WI38 (cell line): ENCODE results near the gene TSPAN9.

Experiments
- H3K4me3 ChIP-seq: 2 replicates; pipeline ENCODE4 v1.5.1; 2011; ENCODE audit warnings: low read depth, mild to moderate bottlenecking, control low read depth, low read length
- TF ChIP-seq, protein P1 (sequence below): IDR thresholded peaks from 2 replicates; pipeline ENCODE4 v1.5.1; 2012; ENCODE audit warnings: low read depth, mild to moderate bottlenecking, control low read depth, low read length

Gene TSPAN9

DNA sequence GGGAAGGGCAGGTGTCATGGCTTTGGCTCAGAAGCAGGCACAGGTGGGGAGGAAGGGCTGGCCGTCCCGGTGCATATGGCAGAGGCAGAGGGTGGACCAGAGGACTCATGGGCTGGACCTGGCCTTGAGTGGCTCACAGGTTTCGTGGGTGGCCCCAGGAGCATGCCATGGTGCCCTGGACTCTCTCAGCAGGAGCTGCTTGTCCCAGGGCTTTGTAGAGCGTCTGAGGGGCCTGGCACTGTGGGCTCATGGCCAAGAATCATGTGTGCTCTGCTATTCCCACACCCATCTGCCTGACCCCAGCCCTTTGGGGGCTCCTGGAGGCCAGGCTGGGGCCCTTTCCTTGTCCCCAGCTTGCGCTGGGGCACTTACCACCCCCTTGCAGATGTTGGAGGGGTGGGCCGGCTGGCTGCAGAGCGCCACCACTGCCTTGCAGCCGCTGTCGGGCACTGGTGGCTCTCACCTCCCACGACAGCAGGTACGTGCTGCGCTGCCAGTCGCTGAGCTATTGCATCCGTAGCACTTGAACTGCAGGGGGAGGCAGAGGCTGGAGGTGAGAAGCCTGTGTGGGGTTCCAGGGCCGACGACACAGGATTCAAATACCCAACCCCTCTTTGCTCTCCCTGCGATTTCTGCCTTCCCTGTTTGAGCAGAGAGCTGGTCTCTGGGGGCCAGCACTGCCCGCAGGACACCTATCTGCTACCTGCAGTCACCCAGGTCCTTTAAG lies 226.4 kb downstream of the TSPAN9 start:
- no peak overlapping the region for H3K4me3 ChIP-seq
- TF ChIP-seq, protein P1, sequence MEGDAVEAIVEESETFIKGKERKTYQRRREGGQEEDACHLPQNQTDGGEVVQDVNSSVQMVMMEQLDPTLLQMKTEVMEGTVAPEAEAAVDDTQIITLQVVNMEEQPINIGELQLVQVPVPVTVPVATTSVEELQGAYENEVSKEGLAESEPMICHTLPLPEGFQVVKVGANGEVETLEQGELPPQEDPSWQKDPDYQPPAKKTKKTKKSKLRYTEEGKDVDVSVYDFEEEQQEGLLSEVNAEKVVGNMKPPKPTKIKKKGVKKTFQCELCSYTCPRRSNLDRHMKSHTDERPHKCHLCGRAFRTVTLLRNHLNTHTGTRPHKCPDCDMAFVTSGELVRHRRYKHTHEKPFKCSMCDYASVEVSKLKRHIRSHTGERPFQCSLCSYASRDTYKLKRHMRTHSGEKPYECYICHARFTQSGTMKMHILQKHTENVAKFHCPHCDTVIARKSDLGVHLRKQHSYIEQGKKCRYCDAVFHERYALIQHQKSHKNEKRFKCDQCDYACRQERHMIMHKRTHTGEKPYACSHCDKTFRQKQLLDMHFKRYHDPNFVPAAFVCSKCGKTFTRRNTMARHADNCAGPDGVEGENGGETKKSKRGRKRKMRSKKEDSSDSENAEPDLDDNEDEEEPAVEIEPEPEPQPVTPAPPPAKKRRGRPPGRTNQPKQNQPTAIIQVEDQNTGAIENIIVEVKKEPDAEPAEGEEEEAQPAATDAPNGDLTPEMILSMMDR, result 0 out of 2 replicates have a peak, but pooled peaks have one; percentile 1

DNA sequence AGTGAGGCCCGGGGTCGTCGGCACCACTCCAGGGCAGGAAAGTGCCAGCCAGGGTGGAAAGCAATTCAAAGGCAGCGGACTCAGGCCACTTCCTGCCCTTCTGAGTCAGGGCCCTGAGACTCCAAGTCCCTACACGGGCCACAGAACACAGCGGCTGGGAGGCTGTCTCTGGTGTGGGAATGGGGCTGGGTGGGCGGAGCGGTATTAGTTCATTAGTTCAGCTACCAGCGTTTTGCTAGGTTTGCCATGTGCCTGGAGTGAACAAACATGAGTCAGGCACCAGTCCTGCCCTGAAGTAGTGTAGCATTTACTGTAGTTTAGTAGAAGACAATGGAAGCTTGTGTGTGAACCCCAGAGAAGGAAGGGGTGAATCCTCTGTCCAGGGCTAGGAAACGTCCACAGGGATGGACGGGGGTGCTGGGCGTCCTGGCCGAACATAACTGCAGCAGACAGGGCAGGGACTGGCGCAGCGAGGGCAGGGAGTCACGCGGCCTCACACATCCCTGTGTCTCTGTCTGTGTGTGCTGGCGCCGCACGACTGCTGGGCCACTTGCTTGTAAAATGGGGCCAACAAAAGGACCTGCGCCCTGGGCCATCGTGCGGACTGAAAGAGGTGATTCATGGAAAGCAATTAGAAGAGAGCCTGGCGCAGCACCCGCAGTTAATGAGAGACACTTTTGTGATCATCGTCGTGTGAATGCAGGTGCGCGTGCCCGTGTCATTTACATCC lies 227.4 kb downstream of the TSPAN9 start:
- TF ChIP-seq, protein P1, result no peak
- no peak overlapping the region for H3K4me3 ChIP-seq

DNA sequence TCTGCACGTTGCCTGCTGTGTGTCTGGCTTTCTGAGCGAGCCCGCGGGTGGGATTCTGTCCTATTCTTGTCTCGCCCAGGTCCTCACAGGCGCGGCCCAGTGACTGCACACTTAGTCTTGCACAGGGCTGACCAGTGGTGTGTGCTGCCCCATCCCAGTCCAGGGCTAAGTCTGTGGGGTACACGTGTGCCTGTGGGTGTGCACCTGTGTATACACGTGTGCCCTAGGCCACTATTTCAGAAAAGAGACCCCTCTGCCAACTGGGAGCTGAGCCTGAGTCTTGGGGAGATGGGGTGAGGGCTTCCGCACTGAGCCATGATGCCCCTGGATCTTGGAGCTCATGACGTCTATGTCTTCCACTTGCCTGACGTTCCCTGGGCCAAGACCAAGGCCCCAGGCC lies 228.3 kb downstream of the TSPAN9 start:
- TF ChIP-seq, protein P1, result no peak
- no peak overlapping the region for H3K4me3 ChIP-seq

DNA sequence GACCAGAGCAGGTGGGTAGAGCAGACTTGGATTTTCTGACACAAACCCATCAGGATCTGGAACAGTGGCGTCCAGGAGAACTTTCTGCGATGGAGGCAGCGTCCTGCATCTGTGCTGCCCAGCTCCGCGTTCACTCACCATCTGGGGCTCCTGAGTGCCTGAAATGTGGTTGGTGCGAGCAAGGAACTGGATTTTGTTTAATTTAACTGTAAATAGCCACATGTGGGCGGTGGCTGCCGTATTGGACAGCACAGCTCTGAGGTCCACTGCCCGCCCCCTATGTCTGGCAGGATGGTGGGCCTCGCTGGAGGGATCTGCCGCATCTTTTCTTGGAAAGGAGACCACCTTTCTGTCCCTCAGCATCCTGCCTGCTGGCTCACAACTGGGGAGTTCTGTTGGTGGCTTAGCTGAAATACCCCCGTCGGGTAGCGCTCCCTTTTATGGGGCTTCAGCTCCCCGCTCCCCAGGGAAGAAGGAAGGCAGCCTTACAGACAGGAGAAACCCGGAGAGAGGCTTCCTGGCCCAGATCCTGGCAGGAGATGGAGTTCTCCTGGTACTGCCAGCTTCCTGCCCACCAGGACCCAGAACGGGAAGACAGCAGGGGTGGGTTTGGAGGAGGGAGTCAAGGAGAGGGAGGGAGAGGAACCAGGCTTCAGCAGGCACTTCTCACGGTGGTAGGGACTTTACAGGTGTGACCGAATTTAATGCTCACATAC lies 228.9 kb downstream of the TSPAN9 start:
- no peak overlapping the region for H3K4me3 ChIP-seq
- TF ChIP-seq, protein P1, result no peak

DNA sequence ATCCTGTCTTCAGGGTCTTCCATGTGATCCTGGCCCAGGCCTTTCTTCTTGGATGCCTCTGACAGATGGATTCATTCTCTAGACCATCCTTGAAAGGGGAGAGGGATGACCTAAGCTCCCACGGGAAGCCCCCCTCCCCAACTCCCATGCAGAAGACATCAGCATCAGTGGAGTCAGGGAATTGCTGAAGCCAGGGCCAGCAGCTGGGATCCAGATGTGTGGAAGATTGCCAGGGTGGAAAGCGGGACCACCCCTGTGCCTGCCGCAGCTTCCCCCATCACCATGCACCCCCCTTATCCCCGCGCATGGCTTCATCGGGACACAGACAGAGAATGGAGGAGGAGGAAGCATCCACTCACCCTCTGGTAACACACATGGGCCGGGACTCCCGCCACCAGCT lies 230.2 kb downstream of the TSPAN9 start:
- TF ChIP-seq, protein P1, result no peak
- no peak overlapping the region for H3K4me3 ChIP-seq

DNA sequence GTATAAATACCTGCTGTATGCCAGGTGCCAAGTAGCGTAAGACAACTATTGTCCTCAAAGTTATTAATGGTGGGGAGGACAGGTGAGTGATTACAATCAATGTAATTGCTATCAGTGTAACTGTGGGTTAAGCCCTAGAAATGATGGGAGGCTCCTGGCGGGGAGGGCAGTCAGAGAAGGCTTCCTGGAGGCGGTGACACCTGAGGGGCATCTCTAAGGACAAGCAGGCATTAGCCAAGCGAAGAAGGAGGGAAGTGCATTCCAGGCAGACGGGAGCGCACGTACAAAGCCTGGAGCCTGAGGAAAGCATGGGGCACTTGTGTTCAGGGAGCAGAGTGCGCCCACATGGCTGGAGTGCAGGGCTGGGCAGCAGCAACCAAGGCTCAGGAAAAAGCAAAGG lies 230.9 kb downstream of the TSPAN9 start:
- H3K4me3 ChIP-seq, result no peak overlapping the region
- TF ChIP-seq, protein P1, result no peak
